Erythroblast (primary cell): ENCODE measurements around the gene PRMT6.

Source experiments
- GATA1 ChIP-seq: IDR thresholded peaks from 2 replicates; pipeline ENCODE4 v1.6.1; 2011; ENCODE audit warnings: low read depth, mild to moderate bottlenecking, control low read depth, low read length, moderate library complexity
- POLR2A ChIP-seq: IDR thresholded peaks from 2 replicates; pipeline ENCODE4 v1.6.1; 2011; ENCODE audit warnings: mild to moderate bottlenecking, low read length

GRCh38 chr1:107019166-107019565, 37.3 kb upstream of the PRMT6 start:
- TF ChIP-seq POLR2A, result no peak
- TF ChIP-seq GATA1, result no peak
